HG03460 (cell line): Measurements from ENCODE around the gene MYO19.
"Not testable (repeated sequence)": the region's sequence is repeated elsewhere in the genome, so short reads cannot be mapped to it uniquely, and the experiment has no call there.

ENCODE experiments used
- ATAC-seq: cut with Tn5 transposase; IDR thresholded peaks from one replicate; pipeline ENCODE4 v1.9.1; 2021; ENCODE audit not compliant: unreplicated experiment

The MYO19 gene

DNA sequence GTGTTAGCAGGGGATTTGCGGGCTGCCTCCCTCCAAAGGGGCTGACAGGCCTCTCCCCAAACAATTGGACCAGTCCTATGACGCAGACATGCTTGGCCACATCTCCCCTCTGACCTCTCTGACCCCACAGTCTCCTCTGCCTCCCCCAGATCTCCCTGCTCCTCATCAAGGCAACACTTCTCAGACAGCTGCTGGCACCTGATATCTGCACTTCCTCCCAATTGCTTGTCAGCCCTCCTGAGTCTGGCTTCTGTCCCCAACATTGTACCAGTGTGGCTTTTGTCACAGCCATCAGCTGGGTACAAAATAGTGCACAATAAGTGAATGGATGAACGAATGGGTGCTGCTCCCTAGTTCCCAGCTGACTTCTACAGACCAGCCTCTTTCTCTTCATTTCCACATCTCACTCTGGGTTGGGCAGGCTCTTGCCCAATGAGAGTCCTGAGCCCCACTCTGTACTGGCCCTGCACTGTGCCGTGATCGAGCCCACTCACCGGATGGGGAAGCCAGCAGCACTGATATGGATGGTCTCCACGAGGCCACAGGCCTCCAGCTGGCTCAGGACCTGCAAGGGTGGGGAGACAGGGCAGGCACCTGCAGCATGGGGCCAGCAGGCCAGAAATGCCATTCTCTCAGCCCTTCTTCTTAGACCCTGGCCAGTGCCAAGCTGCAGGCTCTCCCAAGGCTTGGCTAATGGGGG is 31.1 kb downstream of the MYO19 start:
- ATAC-seq: no peak

DNA sequence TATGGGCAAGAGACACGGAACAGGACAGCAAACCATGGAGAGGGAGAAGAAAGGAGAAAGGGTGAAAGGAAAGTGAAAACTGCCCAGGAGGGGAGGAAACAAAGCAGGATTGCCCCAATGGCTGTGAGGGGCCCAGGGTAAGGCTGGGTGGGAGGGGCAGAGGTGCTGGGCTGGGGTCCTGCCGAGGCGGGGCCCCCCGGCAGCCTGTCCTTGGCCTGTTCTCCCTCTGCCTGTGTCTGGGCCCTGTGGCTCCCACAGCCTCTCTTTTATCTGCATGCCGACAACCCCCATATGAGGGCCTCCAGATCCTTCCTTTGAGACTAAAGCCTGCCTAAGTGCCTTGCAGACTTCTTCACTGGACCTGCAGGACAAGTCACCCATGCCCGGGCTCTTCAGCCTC is 32.7 kb downstream of the MYO19 start:
- no peak for ATAC-seq

DNA sequence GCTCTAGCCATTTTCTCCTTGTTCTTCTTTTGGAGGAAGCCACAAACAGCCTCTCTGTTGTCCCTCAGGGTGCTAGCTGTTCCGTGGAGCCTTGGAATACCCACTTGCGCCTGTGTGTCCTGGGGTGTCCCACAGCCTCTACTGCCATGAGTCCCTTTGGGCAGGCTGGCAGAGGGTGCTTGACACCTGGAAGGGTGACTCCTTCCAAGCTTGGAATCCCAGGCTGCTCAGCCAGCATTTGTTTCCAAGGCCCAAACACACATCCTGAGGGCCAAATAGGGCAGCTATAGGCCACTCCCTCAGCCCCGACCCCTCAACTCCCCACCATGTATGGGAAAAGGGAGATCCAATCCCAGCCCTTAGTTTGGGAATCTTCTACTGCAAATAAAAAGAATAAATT is 33.3 kb downstream of the MYO19 start:
- no peak for ATAC-seq

DNA sequence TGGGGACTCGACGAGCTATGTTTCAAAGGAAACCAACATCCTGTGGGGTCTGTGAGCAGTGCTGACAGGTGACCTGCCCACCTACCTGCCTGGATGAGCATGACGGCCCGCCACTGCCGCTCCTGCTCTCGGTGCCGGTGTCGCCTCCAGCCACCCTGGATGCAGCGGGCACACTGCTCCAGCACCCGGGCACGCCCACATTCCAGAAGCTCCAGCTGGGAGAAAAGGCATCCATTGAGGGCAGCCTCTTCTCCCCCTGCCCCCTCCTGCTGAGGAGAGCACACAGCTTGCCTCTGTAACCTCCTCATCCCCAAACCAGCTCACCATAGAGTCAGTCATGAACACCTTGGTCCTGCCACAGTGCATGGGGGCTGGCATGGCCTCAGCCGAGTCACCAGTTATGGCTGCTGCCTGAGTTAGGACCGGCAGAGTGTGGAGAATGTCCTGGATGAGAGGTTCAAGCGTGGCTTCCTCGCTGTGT is 33.9 kb downstream of the MYO19 start:
- no peak for ATAC-seq

DNA sequence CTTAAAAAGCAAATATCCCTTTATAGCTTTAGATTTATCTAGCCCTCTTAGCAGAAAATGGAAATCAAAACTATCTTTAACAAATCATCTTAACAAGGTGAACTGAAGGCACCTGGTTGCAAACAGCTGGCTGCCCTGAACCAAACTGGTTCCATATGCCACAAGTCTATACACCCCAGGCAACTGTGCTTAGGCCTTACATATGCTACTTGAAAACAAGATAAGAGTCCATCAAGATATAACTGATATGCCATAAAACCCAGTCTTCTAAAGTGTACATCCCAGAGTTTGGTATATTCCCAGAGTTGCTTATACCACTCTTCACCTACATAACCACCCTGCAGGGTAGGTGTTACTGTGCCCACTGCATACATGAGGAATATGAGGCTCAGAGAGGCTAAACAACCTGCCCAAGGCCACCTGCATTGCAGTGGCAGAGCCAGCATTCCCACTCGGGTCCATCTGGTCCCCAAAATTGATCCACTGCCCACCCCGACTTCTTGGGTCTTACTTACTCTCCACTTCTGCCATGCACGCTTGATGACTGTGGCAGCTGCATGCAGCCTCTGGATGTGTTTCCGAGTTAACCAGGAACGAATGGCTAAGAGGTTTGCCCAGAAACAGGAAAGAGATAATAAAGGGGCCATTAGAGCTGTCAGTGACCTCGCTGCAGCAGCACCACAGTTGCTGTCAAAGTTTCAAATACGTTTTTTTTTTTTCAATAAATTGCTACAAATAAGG is 35.9 kb downstream of the MYO19 start:
- no peak for ATAC-seq

DNA sequence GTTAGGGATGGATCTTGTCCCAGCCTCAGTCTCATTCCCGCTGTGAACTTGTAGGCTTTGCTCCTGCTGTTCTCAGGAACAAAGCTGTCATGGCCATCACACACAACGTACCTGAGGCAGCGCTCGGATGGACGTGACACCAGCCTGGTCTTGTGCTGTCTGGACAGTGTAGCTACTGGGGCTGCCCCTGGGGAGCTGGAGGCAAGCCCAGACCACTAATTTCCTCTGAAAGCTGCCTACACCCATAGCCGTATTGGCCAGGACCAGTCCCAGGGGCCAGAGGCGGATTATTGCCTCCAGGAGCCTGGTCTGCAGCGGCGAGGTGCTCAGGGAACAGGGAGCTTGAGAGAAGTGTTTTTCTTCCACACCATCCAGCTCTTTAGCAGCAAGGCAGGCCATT is 36.5 kb downstream of the MYO19 start:
- ATAC-seq: no peak

DNA sequence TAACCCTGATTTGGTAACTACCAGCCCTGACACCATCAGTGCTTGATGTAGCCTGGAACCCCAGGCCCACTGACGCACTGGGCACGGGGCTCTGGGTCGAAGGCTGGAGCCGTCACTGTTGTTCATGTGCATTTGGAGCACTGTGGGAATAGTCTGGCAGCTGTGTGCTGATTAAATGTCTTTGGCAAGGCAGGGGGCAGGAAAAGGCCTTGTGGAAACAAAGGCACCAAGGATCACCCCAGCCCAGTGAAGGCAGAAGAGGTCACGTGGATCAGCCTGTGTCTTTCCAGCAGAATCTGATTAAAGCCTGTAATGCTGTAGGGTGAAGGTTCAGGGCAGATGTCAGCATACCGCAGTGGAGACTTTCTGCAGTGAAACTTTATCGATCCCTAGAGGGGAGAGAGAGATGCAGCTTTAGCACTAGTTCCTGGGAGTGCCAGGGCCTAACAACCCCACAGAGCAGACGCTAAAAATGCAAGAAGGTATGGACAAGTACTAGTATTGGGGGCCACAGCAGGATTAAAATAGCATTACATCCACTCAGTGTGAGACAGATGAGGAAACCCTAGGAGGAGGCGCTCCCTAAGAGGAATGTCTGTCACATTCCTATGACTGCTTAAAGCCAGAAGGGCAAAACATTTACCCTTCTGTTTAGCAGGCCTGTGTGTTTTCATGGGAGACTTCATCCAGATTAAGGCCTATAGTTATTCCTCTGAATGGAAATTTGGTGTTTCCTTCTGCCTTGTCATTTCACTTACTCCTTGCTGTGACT is 38.5 kb downstream of the MYO19 start:
- ATAC-seq: no peak

DNA sequence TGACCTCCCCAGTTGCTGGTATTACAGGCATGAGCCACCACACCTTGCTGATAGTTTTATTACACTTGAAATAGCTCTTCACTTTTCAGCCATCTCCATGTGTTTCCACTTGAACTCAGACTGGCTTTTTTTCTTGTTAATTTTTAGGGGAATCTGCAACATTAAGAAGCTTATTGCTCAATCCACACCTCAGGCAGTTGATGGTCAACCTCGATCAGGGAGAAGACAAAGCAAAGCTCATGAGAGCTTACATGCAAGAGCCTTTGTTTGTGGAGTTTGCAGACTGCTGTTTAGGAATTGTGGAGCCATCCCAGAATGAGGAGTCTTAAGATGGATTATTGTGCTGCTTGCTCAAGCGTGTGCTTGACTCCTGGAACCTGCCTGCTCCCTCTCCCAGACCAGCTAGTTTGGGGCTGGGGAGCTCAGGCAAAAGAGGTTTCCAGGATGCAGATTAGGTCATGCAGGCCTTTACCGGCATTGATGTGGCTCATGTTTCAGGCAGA is 39.5 kb downstream of the MYO19 start:
- ATAC-seq: no peak

DNA sequence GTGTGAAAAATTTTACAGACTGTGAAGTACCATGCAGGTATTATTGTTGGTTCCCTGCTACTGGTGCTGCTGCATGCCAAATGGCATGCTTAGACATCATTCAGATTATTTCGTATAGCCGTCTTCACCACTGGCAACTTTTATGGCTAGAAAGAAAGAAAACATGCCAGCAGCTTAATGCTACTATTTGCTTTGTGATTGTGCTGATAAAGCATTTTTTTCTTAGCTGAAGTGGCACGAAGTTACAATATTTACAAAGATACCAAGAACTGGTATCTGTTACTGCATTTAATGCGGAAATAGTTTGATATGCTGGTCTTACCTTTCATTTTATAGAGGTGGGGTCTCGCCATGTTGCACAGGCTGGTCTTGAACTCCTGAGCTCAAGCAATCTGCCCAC is 40.0 kb downstream of the MYO19 start:
- ATAC-seq: no peak

DNA sequence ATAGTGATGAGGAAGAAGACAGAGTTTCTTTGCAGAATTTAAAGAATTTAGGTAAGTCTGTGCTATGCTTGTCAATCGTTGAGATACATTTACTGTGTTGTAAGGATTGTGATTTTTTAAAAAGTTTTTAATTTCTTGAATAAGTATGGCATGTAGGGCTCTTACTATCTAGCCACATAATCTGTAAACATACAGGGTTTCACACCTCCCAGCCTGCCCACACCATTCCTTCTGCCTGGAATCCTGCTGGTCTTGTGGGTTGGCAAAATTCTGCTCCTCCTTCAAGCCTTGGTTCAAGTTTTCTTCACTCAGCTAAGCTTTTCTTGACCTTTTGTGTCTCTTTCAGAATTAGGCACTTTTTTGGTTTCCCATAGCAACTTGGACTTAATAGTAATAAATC is 40.7 kb downstream of the MYO19 start:
- ATAC-seq: no peak

DNA sequence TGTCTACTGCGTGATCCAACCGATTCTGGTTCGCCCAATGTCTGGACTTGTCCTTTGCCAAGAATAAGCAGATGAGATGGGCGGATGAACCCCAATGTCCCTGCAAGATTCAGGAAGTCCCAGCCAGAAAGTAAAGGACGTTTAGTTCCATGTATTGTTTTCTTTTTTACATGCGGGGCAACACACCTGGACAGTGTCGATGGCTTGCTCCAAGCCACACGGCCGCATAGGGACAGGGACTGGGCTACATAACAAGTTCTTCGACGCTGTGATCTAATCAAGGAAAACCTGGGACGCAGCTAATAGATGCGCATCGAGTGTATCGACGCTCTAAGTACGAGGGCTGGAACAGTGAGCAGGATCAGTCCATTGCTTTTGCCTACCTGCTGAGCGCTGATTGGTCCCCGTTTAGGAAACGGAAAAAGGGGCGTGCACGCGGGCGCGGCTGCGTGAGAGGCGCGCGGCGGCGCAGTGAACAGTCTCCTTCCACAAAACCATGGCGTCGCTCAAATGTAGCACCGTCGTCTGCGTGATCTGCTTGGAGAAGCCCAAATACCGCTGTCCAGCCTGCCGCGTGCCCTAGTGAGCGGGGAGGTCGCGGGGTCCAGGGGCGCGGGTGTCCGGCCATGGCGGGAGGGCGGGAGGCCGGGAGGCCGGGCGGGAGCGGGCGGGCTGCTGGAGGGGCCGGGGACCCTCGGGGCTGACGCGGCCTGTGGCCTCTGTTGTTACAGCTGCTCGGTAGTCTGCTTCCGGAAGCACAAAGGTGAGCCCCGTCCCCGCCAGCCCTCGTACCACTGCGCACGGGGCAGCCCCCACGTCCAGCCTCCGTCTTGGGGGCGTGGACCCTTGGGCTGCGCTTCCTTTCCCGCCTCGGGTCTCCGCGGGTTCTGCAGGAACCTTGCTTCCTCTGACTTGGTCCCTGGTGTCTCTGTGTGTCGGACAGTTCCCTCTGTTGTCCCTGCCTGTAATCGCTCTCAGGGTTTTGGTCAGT is 48.2 kb downstream of the MYO19 start, which contains the start of gene ZNHIT3:
Gene ZNHIT3 (plus strand): TSS at position 478 of the 991 bp plus-strand sequence. CDS start 19 bp downstream, at position 497.
- peak; percentile 82 for ATAC-seq

DNA sequence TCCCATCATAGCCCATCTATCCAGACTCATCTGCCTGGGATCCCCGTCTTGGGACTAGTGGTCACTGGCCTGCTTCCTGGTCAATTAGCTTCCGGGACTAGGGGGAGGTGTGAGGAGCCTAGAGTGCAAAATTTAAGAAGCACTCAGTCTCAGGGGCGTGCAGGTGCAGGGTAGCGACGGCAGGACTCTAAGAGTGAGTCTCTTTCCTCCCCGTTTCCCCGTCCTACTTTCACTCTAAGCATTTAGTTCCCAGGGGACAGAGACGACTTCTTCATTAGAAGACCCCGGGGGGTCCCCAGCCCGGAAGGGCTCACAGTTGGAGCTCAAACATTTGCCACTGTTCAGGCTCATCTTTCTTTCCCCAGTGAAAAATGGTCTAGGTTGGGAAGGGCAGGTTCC is 48.9 kb downstream of the MYO19 start:
- ATAC-seq: peak; percentile 5

DNA sequence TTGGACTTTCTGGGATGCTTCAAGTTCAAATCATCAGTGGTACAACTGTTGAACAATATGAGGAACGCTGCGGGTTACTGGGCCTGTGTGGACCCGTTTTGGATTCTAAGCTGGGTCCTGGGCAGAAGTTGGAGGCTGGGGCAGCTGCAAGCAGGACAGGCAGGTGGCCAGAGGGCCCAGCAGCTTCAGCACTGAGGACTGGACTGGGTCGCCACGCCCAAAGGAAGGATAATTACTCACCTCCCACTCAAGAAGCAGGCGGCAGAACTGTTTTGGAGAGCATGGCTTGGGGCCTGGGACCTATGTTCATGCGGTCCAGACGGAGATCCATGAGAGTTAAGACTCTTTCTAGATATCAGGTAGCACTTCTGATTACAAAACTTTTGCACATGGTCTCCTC is 49.6 kb downstream of the MYO19 start:
- ATAC-seq: no peak

DNA sequence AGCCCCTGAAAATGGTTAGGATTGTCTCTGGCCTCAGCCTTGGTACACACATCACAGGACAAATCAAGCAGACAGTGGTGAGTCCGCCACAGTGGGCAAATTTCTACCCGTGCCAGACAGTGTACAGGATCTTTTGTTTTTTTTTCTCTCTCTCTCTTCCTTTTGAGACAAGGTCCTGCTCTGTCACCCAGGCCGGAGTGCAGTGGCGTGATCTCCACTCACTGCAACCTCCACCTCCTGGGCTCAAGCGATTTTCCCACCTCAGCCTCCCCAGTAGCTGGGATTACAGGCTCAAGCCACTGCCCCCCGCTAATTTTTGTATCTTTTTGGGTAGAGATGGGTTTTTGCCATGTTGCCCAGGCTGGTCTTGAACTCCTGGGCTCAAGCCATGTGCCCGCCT is 50.6 kb downstream of the MYO19 start:
- ATAC-seq: not testable (repeated sequence)

DNA sequence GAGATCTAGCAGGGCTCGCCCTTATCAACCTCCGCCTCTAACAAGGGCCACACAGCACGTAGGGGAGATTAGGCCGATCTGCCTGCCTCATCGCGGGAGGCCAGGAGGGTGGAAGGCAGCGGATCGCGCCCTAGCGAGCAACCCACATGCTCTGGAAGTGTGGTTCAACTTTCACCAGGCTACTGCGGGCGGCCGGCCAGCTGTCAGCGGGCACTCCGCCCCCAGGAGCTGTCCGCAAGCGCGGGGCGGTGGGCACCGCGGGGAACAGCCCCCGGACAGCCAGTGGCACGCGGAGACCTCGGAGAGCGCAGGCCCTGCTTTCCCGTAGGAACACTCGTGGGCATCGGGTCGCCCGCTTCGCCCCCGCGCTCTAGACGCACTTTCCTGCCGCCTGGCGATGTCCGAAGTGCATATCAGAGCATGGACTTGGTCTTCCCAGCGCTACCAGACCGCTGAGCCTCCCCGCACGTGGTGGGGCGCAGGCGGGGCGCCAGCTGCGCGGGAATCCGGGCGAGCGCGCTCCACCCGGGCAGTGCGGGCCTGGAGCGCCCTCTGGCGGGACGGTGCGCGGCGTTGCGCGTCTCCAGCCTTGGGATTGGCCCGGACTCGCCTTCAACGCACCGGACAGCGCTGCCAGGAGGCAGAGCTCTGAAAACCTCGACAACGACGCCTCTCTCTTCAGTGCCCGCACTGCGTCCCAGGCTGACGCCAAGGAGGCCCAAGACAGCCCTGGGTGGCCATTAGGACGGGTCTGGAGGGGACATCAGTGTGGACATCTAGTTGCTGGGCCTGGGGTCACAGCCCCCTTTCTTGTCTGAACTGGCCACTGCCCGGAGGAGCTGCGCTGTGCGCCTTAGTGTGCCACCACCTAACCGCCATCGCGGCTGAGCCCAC is 51.8 kb downstream of the MYO19 start:
- no peak for ATAC-seq

DNA sequence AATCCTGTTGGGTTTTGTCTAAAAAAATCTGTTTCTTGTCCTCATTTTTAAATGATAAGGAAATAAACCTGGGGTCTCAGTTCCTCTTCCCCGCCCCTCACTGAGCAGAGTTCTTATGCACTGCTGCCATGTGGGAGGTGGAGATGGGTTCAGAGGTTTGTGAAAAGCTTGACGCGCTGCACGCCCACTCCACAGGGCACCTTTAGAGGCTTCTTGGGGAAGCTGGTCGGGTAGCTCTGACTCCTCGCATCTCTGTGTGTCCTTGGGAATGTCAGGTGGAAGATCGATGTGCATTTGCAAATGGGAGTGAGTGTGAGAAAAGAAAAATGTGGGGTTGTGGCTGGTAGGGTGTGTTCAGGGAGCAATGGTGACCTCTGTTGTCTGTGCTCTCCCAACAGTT is 52.8 kb downstream of the MYO19 start:
- no peak for ATAC-seq

DNA sequence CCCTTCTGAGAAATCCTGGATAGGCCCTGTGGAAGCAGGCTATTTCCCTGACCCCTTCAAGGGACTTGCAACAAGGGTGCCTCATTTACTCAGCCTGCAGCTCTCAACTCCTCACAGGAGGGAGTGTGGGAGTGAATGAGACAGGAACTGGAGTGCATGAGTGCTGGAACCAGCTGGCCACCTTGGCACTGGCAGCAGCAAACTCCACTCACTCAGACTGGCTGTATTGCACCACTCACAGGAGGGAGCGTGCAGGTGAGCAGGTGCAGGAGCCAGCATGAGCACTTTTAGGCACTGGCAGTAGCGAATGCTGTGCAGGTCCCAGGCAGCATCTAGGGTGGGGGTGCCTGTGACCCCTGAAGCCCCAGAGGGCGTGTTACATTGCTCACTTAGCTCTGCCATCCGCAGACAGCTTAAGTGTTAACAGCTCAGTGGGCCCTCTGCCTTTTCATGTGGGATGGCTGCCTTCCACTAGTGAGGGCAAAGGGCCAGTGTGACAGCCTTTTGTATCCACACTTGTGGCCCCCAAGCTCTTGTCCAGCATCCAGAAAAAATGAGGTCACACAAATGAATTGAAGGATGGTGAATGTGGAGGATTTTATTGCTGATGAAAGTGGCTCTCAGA is 59.2 kb downstream of the MYO19 start:
- ATAC-seq: no peak

DNA sequence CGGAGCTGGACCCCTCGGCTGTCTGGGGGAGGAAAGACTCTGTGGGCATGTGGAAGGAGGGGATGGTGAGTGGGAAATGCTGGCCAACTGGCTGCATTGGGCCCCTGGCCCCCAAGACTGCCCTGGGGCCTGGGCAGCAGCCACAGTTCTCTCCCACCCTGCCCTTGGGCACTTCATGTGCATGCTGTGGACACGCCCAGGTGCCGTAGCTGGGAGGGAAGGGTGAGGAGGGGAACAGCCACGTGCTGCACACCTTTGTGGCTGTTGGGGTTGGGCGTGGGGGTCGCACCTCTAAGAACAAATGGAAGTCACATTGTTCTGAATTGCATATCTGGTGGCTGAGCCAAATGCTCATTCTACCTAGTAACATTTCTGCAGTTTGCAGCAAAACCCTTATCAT is 60.1 kb downstream of the MYO19 start:
- ATAC-seq: no peak

DNA sequence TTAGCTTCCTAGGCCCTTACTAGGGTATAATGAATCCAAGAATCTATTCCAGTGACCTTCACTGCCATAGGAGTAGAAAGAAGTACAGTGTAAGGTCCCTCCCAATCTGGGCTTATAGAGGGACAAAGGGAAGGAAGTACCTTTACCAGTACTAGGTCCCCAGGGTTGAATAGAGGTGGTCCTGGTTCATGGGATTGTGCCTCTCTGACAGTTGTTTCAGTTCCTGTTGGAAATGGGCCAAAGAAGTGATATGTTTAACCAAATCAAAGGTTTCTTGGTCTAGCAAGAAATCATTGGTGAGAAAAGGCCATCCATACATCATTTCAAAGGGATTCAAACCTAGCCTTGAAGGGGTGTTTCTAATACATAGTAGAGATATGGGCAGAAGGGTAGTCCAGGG is 64.2 kb downstream of the MYO19 start:
- ATAC-seq: no peak
